WTC11 (cell line): ENCODE data around the gene SLC38A6. TPM values are rescaled to one million over a fixed set of nuclear protein-coding genes. Genes with fewer than 3 reads are reported as not detected.

Experiments
- ATAC-seq: fragments of 200-7000 bp; cut with Tn5 transposase; 2 replicates; pipeline ENCODE4 v1.10.0; 2021; ENCODE audit warnings: mild to moderate bottlenecking, moderate library complexity
- CTCF ChIA-PET: fragments of 300-600 bp; sonication (Branson Sonifier 250); formaldehyde crosslinking; loops from one replicate; lab custom pipeline; 2021; ENCODE audit warnings: antibody characterized with exemption; lab: Charles Lee
- POLR2A ChIA-PET: fragments of 350-600 bp; sonication (Branson Sonifier 250); formaldehyde crosslinking; loops from one replicate; lab custom pipeline; 2021; ENCODE audit warnings: antibody characterized with exemption; lab: Charles Lee
- DNase-seq: peaks from one replicate; pipeline ENCODE4 v3.0.0; 2021; ENCODE audit warnings: low spot score
- H3K27ac Mint-ChIP-seq: 2 replicates; pipeline ENCODE4 v1.8.0; 2021; ENCODE audit warnings: mixed read lengths
- H3K27me3 Mint-ChIP-seq: 2 replicates; pipeline ENCODE4 v1.8.0; 2021; ENCODE audit warnings: low read depth, mild to moderate bottlenecking, moderate library complexity, mixed read lengths
- H3K36me3 Mint-ChIP-seq: 2 replicates; pipeline ENCODE4 v1.8.0; 2021; ENCODE audit warnings: mixed read lengths
- H3K4me1 Mint-ChIP-seq: 2 replicates; pipeline ENCODE4 v1.8.0; 2022; ENCODE audit warnings: mixed read lengths
- H3K4me3 Mint-ChIP-seq: 2 replicates; pipeline ENCODE4 v1.8.0; 2021; ENCODE audit warnings: mild to moderate bottlenecking, moderate library complexity, mixed read lengths
- H3K9me3 Mint-ChIP-seq: 2 replicates; pipeline ENCODE4 v1.8.0; 2021; ENCODE audit warnings: mixed read lengths
- ATF2 ChIP-seq: sonication (generic); formaldehyde crosslinking; IDR thresholded peaks from 2 replicates; pipeline ENCODE4 v1.8.1; 2022; ENCODE audit warnings: low read depth, missing genetic modification reagents, borderline replicate concordance
- CREM ChIP-seq: sonication (generic); formaldehyde crosslinking; IDR thresholded peaks from 2 replicates; pipeline ENCODE4 v1.8.1; 2022; ENCODE audit warnings: mild to moderate bottlenecking, missing genetic modification reagents, moderate library complexity
- E2F5 ChIP-seq: sonication (generic); formaldehyde crosslinking; IDR thresholded peaks from 2 replicates; pipeline ENCODE4 v1.8.1; 2022; ENCODE audit warnings: mild to moderate bottlenecking, moderate library complexity, missing genetic modification reagents
- ELF4 ChIP-seq: sonication (generic); formaldehyde crosslinking; IDR thresholded peaks from 2 replicates; pipeline ENCODE4 v1.8.1; 2022; ENCODE audit warnings: low read depth, mild to moderate bottlenecking, moderate library complexity, missing genetic modification reagents
- ESRRA ChIP-seq: sonication (generic); formaldehyde crosslinking; IDR thresholded peaks from 2 replicates; pipeline ENCODE4 v1.8.1; 2022; ENCODE audit warnings: mild to moderate bottlenecking, missing genetic modification reagents, borderline replicate concordance
- FOXJ3 ChIP-seq: sonication (generic); formaldehyde crosslinking; IDR thresholded peaks from 2 replicates; pipeline ENCODE4 v1.9.0; 2021; ENCODE audit warnings: missing genetic modification reagents, mild to moderate bottlenecking, borderline replicate concordance
- FOXP1 ChIP-seq: sonication (generic); formaldehyde crosslinking; IDR thresholded peaks from 2 replicates; pipeline ENCODE4 v1.8.0; 2022; ENCODE audit warnings: missing genetic modification reagents, mild to moderate bottlenecking, moderate library complexity, borderline replicate concordance
- IRF1 ChIP-seq: sonication (generic); formaldehyde crosslinking; IDR thresholded peaks from 2 replicates; pipeline ENCODE4 v1.8.0; 2023; ENCODE audit warnings: missing genetic modification reagents
- MYBL2 ChIP-seq: sonication (generic); formaldehyde crosslinking; IDR thresholded peaks from 2 replicates; pipeline ENCODE4 v1.8.1; 2023; ENCODE audit warnings: mild to moderate bottlenecking, moderate library complexity, missing genetic modification reagents
- NFYB ChIP-seq: sonication (generic); formaldehyde crosslinking; conservative IDR thresholded peaks from 2 replicates; pipeline ENCODE4 v1.8.0; 2022; ENCODE audit warnings: low read depth, missing genetic modification reagents
- NR2C2 ChIP-seq: sonication (generic); formaldehyde crosslinking; IDR thresholded peaks from 2 replicates; pipeline ENCODE4 v1.8.0; 2022; ENCODE audit warnings: mild to moderate bottlenecking, missing genetic modification reagents
- SMAD3 ChIP-seq: sonication (generic); formaldehyde crosslinking; IDR thresholded peaks from 2 replicates; pipeline ENCODE4 v1.8.0; 2022; ENCODE audit warnings: missing genetic modification reagents, mild to moderate bottlenecking, borderline replicate concordance
- SP1 ChIP-seq: sonication (generic); formaldehyde crosslinking; conservative IDR thresholded peaks from 2 replicates; pipeline ENCODE4 v1.8.1; 2022; ENCODE audit warnings: missing genetic modification reagents
- USF1 ChIP-seq: sonication (generic); formaldehyde crosslinking; IDR thresholded peaks from 2 replicates; pipeline ENCODE4 v1.8.0; 2022; ENCODE audit warnings: mild to moderate bottlenecking, missing genetic modification reagents
- ZNF263 ChIP-seq: sonication (generic); formaldehyde crosslinking; IDR thresholded peaks from 2 replicates; pipeline ENCODE4 v1.8.1; 2022; ENCODE audit warnings: low read depth, mild to moderate bottlenecking, moderate library complexity, missing genetic modification reagents
- ZNF425 ChIP-seq: fragments of 250-450 bp; sonication (Bioruptor Pico); conservative IDR thresholded peaks from 2 replicates; pipeline ENCODE4 v1.9.0; 2021; ENCODE audit warnings: mild to moderate bottlenecking
- ZNF532 ChIP-seq: fragments of 250-450 bp; sonication (Bioruptor Pico); IDR thresholded peaks from 2 replicates; pipeline ENCODE4 v1.9.0; 2021; ENCODE audit warnings: mild to moderate bottlenecking, borderline replicate concordance
- total RNA-seq: library from RNA; stranded (reverse); gene quantifications from 3 replicates; pipeline ENCODE4 v1.2.3, GENCODE V29; 2021

SLC38A6 gene
- total RNA-seq, 1 experiment from 2014 or later: 8.7 TPM

- TF ChIP-seq ZNF532 (CRISPR knock-in tag): no peak
- TF ChIP-seq IRF1 (CRISPR knock-in tag): no peak
- no peak for TF ChIP-seq NFYB (CRISPR knock-in tag)
- TF ChIP-seq ZNF425 (CRISPR knock-in tag): no peak
- TF ChIP-seq CREM (CRISPR knock-in tag): no peak
- TF ChIP-seq, all 79 proteins: peak for 0
These were observed 799 bp downstream of the SLC38A6 start (continued) for GRCh38 chr14:60981633-60982455.

- DNase-seq (no peak), ATAC-seq (no peak)
- ChIA-PET CTCF (no interaction called here), POLR2A (no interaction called here)
- no peak for TF ChIP-seq FOXJ3
- Mint-ChIP-seq H3K36me3 (peaks cover 7% of the 10 kb centered on the region), H3K9me3 (no peaks in the 10 kb centered on the region), H3K4me1 (peaks cover 12% of the 10 kb centered on the region), H3K27me3 (no peaks in the 10 kb centered on the region), H3K4me3 (no peak overlapping the region), H3K27ac (no peak overlapping the region)
These were observed 3.2 kb downstream of the SLC38A6 start for GRCh38 chr14:60984196-60984595.

- Mint-ChIP-seq H3K27me3 (no peaks in the 10 kb centered on the region), H3K4me3 (no peak overlapping the region), H3K9me3 (no peaks in the 10 kb centered on the region), H3K4me1 (no peaks in the 10 kb centered on the region; the same call in 1 of the 2 replicates), H3K36me3 (0 out of 2 replicates have a peak, but pooled peaks cover 4% of the 10 kb centered on the region), H3K27ac (no peak overlapping the region)
- ChIA-PET CTCF (no interaction called here), POLR2A (no interaction called here)
- ATAC-seq (no peak), DNase-seq (no peak)
- no peak for TF ChIP-seq ATF2 (CRISPR knock-in tag)
- no peak for TF ChIP-seq ZNF263 (CRISPR knock-in tag)
- TF ChIP-seq ESRRA (CRISPR knock-in tag): no peak
- TF ChIP-seq SMAD3 (CRISPR knock-in tag): no peak
- TF ChIP-seq ELF4 (CRISPR knock-in tag): no peak
- TF ChIP-seq USF1 (CRISPR knock-in tag): no peak
- TF ChIP-seq NR2C2 (CRISPR knock-in tag): no peak
- no peak for TF ChIP-seq FOXJ3
- no peak for TF ChIP-seq E2F5 (CRISPR knock-in tag)
- TF ChIP-seq MYBL2: no peak
- TF ChIP-seq SP1 (CRISPR knock-in tag): no peak
- TF ChIP-seq FOXP1 (CRISPR knock-in tag): no peak
These were observed 5.5 kb downstream of the SLC38A6 start for GRCh38 chr14:60986500-60986899.
